NOMO-1 (cell line): Measurements from ENCODE around the gene CNOT6L.
"Not testable (repeated sequence)": the region's sequence is repeated elsewhere in the genome, so short reads cannot be mapped to it uniquely, and the experiment has no call there.

Experiments used
- DNase-seq, 2 experiments: peaks; one replicate each; lab custom pipeline; 2025; ENCODE audit not compliant: unreplicated experiment in 2 of 2; lab: John Stamatoyannopoulos, UW

Gene CNOT6L

DNA sequence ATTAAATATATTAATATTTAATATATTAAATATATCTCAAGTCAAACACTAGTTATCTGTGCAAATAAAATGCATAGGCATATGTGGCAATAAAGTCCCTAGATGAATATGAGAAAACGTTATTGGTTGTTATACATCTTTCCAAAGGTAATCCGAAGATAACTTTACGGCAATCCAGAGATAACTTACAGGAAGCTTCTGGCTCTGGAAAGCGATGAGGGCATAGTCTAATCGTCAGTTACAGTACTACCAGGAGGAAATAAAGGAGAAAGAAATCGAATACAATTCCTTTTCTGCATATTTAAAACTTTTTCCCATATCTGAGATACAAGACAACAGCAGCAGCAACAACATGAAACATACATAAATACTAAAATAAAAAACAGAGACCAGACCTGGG, 35.3 kb downstream of the CNOT6L start:
- DNase-seq = no peak

DNA sequence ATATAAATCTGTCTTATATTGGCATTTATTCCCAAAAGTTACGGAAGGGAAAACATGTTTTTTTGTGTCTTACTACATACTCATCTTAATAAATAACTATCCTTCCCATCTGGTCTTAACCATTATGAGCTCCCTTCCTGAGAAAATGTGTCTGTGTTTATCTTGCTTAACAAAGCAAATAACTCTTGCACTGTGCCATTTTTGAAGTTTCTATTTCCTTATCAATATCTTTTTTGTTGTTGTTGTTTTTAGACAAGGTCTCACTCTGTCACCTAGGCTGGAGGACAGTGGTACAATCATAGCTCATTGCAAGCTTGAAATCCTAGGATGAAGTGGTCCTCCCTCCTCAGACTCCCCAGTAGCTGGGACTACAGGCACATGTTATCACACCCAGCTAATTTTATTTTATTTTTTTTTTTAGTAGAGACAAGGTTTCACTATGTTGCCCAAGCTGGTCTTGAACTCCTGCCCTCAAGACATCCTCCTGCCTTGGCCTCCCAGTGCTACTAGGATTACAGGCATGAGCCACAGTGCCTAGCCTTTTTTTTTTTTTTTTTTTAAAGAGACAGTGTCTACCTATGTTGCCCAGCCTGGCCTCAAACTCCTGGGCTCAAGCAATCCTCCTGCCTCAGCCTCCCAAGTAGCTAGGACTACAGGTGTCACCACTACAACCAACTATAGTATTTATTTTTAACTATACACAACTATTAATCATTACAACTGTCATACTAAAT, 36.9 kb downstream of the CNOT6L start:
- no peak for DNase-seq

DNA sequence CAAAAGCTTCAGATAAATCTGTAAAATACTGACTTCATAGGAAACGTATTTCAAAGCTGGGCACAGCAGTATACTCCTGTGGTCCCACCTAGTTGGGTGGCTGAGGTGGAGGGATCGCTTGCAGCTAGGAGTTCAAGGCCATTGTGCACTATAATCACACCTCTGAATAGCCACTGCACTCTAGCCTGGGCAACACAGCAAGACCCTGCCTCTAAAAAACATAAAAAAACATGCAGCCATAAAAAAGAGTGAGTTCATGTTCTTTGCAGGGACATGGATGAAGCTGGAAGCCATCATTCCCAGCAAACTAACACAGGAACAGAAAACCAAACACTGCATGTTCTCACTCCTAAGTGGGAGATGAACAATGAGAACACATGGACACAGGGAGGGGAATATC, 38.4 kb downstream of the CNOT6L start:
- DNase-seq = not testable (repeated sequence)

DNA sequence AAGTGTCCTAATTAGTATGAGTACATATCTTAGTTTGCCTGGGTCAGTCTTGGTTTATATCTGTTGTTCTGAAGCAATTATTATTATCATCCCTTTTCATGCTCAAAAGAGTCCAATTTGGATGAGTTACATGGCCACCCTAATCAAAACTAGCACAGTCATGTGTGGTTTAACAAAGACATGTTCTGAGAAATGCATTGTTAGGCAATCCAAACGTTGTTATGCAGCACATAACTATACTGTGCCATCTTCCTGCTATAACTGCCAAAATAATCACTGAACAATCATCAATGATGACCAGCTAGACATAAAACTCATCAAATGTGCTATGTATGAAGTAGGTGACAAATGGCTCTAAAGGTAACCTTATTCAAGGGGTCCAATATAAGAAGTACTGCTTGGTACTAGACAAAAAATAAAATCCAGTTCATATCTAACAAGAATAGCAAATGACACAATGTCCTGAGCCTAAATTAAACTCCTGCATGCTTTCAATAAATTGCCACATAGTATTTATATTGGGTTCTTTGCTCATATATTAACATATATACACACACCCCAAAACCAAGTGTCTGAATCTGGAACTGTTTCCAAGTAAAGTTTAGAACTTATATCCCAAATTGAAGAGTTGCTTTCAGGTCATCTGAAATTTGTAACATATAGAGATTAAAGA, 41.9 kb downstream of the CNOT6L start:
- peak in 1 of 2 experiments; percentile 3 for DNase-seq

DNA sequence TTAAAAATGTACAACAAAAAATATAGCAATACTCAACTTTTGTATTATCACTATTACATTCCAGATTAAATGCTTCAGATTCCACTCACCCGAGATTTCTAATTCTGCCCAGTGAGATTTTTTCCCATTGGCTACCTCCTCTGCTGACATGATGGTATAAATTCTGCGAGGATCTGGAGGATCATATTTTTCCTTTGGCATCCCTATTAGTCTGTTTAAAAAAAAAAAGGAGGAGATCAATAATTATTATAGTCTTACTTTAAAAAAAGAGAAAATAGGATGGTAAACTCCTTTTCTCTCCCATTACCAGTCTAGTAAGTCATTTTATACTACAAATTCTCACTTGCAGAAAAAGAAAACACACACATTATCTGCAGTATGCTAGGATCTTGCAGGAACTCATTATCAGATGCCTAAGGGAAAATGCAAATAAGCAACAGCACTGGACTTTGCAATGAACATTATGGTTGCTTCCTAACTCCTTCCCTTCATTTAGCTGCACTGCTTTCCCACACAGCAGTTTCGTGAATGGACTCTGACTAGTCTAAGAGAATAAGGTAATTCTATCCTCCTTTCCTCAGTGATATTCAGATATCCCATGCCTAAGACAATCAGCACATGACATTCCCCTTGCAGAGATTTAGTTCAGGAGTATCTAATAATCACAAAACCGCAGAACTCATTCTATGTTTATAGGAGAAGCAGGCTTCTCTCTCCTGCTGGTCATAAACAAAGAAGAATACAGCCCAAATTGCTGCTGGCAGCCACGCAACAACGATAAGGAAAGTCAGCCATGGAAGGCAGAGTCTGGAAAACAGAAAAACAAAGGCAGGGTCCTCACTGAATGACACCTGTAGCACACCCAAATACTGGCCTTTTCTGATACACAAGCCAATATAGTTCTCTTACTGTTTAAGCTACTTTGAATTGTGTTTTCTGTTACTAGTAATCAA, 42.7 kb downstream of the CNOT6L start:
- DNase-seq = no peak

DNA sequence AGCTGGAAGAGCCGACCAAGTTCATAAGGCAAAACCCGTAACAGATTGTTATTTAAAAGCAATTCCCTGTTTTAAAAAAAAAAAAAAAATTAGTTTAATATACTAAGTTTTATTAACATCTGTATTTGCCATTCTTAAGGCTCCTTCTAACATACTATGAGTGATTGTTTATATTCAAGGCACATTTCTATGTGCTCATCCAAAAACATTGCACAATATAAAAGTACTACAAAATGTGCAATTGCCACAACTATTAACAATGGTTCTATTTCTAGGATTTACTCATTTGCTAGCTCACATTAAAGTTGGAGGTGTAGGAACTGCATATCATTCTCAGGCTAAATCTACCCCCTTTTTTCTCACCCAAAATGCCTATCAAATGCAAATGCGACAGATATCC, 46.1 kb downstream of the CNOT6L start:
- DNase-seq = no peak

DNA sequence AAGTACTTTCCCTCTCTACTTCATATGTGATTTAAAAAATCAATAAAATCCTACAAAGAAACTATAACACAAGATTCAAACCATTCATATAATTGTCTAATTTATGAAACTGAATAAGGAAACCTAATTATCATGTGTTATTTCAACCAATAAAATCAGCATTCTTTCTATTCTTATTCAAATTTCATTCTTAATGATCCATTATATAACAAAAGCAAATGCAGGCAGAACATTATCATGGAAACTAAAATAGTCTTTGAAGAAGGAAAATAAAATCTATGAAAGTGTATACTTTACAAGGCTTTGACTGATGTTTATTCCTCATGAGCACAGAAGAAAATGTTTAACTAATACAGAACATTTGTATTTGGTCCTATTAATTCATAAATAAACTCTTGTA, 47.6 kb downstream of the CNOT6L start:
- DNase-seq = no peak

DNA sequence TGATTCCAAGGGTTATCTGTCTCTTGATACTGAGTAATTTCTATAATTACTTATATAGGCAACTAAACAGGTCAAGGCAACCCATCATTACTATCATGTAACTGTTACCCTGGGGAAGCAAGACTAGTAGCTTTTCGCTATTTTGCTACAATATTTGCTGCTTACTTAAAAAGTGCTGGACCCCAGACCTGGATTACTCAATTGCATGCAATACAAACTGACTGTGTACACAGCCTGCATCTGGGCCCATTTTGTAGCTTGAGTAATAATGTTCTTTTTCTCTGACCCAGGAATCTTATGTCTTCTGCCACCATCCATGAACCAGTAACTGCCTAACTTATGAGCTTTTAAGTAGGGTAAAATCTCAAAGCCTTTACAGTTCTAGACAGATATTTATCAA, 53.4 kb downstream of the CNOT6L start:
- no peak for DNase-seq

DNA sequence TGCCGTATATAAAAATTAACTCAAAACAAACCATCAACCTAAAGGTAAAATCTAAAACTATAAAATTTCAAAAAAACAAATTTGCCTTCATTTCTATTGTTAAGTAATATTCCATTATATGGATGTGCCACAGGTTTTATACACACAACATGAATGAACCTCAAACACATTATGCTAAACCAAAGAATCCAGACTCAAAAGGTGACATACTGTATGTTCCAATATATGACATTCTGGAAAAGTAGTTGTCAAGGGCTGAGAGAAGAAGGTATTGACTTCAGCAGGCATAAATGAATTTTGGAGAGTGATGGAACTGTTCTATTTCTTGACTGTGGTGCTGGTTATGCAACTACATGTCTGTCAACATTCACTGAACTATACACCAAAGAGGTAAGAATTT, 56.6 kb downstream of the CNOT6L start:
- no peak for DNase-seq

DNA sequence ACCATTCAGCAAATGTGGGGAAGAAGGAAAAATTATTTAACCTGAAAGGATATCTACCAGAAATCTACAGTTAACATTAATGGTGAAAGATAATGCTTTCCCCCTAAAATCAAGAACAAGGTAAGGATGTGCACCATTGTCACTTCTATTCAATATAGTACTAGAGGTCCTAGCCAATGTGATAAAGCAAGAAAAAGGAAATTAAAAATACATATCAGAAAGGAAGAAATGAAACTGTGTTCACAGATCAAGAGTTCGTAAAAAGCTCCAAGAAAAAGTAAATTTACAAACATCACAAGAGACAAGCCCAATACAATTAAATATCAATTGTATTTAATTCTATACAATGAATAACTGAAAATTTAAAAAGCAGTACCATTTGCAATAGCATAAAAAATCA, 57.6 kb downstream of the CNOT6L start:
- DNase-seq = no peak

DNA sequence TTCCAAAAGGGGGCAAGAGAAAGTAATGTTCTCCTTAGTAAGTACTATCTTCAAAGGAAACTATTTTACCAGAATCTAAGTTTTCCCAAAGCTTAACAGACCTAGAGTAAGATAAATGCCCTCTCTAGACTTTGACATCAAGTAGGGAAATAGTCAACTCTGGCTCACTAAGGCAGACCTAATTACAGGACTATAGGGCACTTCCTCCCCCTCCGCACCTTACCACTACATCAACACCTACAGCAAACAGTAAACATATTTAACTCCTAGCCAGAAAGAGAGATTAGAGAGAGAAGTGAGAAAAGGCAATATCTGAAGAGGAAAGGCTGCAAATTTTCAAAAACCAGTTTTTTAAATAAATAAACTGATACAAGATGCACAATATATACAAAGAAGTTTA, 60.4 kb downstream of the CNOT6L start:
- no peak for DNase-seq

DNA sequence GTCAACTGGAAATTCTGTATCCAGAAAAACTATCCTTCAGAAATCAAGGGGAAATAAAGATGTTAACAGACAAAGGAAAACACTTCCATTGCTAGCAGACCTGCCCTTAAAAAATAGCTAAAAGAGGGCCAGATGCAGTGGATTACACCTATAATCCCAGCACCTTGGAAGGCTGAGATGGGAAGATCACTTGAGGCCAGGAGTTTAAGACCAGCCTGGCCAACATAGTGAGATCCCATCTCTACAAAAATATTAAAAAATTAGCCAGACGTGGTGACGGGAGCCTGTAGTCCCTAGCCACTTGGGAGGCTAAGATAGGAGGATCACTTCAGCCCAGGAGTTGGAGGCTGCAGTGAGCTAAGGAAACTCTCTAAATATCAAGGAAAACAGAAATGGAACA, 67.4 kb downstream of the CNOT6L start:
- no peak for DNase-seq

DNA sequence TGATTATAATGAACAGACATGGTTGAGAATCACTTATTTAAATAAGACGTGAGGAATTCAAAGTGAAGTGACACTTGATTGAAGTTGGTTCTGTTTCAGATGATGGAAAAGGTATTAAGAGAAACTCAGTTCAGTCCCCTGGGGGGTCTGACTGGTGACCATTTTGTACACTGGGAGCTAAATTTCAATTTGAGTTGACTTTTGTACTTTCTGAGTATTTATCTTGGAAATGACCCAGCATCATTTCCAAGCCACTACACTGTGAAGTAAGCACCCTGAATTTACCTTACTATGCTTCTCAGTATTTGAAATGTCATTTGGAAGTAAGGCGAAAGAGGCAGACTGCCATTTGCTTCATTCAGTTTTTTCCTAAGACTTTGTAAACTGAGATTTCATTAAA, 73.4 kb downstream of the CNOT6L start:
- no peak for DNase-seq

DNA sequence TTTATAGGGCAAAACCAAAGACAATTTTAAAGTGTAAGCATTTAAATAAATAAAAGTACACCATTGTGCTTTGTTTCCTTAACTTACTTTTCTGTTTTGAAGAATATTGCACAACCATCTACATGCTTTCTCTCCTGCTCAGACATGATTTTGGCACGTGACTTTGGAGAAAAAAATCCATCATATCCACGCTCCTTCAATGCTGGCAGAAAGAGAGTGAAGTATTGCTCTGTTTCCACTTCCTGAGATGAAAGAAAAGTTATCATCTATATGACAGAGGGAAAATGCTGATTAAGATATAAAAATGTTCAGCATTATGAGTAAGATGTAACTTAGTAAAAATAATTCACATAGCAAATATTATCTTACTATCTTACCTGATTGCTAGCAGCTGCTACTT, 77.1 kb downstream of the CNOT6L start:
- no peak for DNase-seq

DNA sequence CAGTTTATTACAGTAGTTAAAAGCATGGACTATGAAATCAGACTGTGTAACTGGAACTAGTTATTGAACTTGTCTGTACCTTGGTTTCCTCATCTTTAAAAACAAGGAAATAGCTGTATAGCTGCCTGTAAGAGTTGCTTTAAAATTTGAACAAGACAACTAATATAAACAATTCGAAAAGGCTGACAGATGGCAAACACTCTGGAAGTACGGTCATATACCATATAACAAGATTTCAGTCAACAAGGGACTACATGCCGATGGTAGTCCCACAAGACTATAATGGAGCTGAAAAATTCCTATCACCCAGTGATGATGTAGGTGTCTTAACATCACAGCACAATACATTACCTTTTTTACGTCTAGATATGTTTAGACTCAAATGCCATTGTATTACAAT, 78.7 kb downstream of the CNOT6L start:
- DNase-seq = no peak

DNA sequence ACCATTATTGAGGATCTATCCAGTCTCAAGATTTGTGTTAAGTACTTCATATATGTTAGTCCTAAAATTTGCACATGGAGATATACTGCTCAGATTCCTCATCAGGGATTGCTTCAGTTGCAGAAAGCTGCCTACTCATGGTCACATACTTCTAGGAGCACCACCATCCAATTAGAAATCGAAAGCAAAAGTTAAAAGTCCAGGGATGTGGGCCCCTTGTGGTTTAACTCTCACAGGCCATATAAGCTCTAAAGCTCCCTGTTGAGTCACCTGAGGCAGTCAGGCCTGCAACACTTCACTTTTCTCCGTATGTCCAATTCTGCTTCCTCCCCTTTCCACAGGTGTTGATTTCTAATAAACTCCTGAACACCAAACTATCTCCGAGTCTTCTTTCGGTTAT, 84.2 kb downstream of the CNOT6L start:
- DNase-seq = peak; percentile 86 to 95

DNA sequence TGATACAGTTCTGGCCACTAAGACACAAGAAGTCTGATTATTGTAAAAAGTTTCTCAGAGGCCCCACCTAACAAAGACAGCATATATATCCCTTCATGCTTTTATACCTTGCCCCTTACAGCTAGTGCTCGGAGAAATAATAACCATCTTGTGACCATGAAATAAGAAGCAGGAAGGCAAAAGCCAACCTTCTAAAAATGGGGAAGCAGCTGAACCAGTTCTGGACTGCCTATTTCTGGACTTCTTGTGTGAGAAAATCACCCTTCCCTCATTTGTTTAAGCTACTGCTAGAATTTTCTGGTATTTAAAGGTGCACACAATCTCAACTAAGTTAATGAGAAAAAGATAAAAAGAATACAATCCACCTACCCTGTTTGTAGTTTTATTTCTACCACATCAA, 87.5 kb downstream of the CNOT6L start:
- DNase-seq = peak in 1 of 2 experiments; percentile 58

DNA sequence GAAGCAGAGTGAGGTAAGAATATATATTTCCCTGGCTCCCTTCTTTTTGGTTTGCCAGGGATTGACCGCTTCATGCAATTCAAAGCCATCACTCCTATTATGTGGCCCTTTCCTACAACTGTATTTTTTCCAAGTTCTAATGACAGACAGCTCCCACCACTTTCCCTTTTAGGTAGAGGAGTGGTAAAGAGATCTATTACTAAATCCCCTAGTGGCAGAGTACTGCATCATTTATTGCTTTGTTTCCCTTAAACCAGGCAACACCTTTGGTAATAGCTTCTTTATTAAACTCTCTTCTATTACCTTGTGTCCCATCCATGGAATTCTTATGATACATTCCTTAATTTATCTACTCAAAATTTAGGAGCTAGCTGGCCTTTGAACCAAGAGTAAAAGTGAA, 90.7 kb downstream of the CNOT6L start:
- no peak for DNase-seq

DNA sequence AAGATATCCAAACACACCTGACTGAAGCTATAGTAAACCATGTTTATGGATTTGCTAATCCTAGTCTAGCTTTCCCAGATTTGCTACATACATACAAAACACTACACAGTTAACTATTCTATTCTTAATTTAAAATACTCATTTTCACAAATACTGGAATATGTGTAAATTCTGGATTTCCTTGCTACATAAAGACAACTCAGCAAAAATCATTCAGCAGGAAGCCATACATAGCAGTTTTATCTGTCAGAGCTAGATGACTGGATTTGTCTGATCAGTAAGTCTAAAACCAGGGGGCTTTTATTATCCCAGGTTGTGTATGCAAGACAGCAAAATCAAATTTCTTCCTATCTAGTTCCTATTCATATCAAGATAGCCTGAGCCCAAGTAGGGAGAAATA, 98.1 kb downstream of the CNOT6L start:
- DNase-seq = no peak

DNA sequence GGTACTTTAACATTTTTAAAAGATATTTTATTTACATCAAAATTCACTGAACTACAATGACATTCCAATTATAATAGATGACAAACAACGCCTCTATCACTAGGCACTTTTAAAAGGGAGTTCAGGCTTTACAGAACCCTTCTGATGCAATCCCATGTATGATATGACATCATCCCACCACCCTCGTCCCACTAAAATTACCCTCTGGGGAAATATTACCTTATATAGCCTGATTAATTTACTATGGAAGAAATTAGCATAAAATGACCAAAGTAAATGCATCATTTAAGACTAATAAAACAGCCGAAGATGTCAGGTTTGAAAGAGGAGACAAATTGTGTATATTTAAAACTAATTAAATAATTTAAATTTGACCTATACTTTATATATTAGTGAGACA, 100.7 kb downstream of the CNOT6L start:
- DNase-seq = not testable (repeated sequence)
